Measurements from ENCODE around the gene CMC2. TPM values are rescaled to one million over a fixed set of nuclear protein-coding genes. Genes with fewer than 3 reads are reported as not detected.

CMC2 gene
- total and polyA plus RNA-seq, 7 experiments from 2014 or later: 28.3 to 78.4 (median 45.8) TPM

GRCh38 chr16:81004646-81005353, 1.9 kb downstream of the CMC2 start:
- Mint-ChIP-seq H3K9me3 (peaks cover 0 to 7% (median 0%) of the 10 kb centered on the region in 11 donors), H3K4me1 (peaks cover 24 to 75% (median 52%) of the 10 kb centered on the region in 7 donors), H3K27ac (peak overlapping the region; percentile 69 to 97 (median 84)), H3K4me3 (peak overlapping the region; percentile 69 to 97 (median 83)), H3K27me3 (no peaks in the 10 kb centered on the region), H3K36me3 (peaks cover 0 to 20% (median 0%) of the 10 kb centered on the region in 5 donors)
- DNase-seq: peak in 7 of 9 donors; percentile 41 to 73 (median 64)
- Histone ChIP-seq H3K9me3 (ENCODE audit: control insufficient read depth in 2 of 3, low read length in 3 of 3) (no peaks in the 10 kb centered on the region), H3K27ac (ENCODE audit: low read depth, low read length) (peak overlapping the region; percentile 67), H3K4me1 (ENCODE audit: control insufficient read depth in 2 of 2, insufficient read depth in 2 of 2, low read length in 2 of 2) (peaks cover 20 to 21% of the 10 kb centered on the region in 2 donors), H3K4me3 (ENCODE audit: low read length) (peak overlapping the region; percentile 51), H3K27me3 (ENCODE audit: control insufficient read depth in 2 of 2, insufficient read depth in 2 of 2, low read length in 2 of 2) (no peaks in the 10 kb centered on the region), H3K36me3 (ENCODE audit: control insufficient read depth in 2 of 3, insufficient read depth in 3 of 3, low read length in 3 of 3) (peaks cover 0 to 4% (median 0%) of the 10 kb centered on the region in 3 experiments)
- ChIA-PET POLR2A (interaction anchor here (0.9 to 9.0 kb wide), 3 partner anchors 11 to 72 kb away, joined by 3 to 61 read pairs (median 20); partner anchors contain the start of genes ATMIN and C16orf46), CTCF (interaction anchor here (0.5 to 5.8 kb wide), 7 partner anchors 11 to 142 kb away, joined by 3 to 51 read pairs (median 3); partner anchors contain the start of gene ATMIN)
- intact Hi-C loops (cut with micrococcal nuclease): loop anchor here (1.0 to 10.0 kb wide), 10 partner anchors 197 to 1730 kb away; partner anchors contain the start of genes CDYL2 (in 1 of the 2), MAF (in 1 of the 2) and MPHOSPH6 (in 1 of the 2)
- ATAC-seq: no peak

- peak overlapping the region; percentile 51 for H3K4me3 ChIP-seq (ENCODE audit: low read length)
- POLR2A ChIA-PET: interaction anchor here (0.9 to 9.0 kb wide), 2 partner anchors 10 to 33 kb away, joined by 3 to 61 read pairs; partner anchors contain the start of gene ATMIN
- CTCF ChIA-PET: interaction anchor here (0.5 to 5.8 kb wide), 8 partner anchors 10 to 362 kb away, joined by 3 to 51 read pairs (median 3); partner anchors contain the start of gene ATMIN
- H3K27me3 ChIP-seq (ENCODE audit: control insufficient read depth in 2 of 2, insufficient read depth in 2 of 2, low read length in 2 of 2): no peaks in the 10 kb centered on the region
- peak overlapping the region; percentile 69 to 97 (median 84) for H3K27ac Mint-ChIP-seq
- peak overlapping the region; percentile 67 for H3K27ac ChIP-seq (ENCODE audit: low read depth, low read length)
- H3K36me3 Mint-ChIP-seq: peaks cover 0 to 30% (median 0%) of the 10 kb centered on the region in 5 donors
- peak overlapping the region; percentile 69 to 97 (median 83) for H3K4me3 Mint-ChIP-seq
- DNase-seq (peak in 2 of 9 donors; percentile 3 to 16), ATAC-seq (no peak)
- H3K27me3 Mint-ChIP-seq: no peaks in the 10 kb centered on the region
- intact Hi-C loops (cut with micrococcal nuclease): loop anchor here (1.0 to 10.0 kb wide), 5 partner anchors 631 to 1729 kb away; partner anchors contain the start of gene MAF (in 1 of the 2)
- peaks cover 0 to 7% (median 0%) of the 10 kb centered on the region in 11 donors for H3K9me3 Mint-ChIP-seq
- peaks cover 20 to 21% of the 10 kb centered on the region in 2 donors for H3K4me1 ChIP-seq (ENCODE audit: control insufficient read depth in 2 of 2, insufficient read depth in 2 of 2, low read length in 2 of 2)
- peaks cover 0 to 4% (median 0%) of the 10 kb centered on the region in 3 experiments for H3K36me3 ChIP-seq (ENCODE audit: control insufficient read depth in 2 of 3, insufficient read depth in 3 of 3, low read length in 3 of 3)
- peaks cover 30 to 76% (median 61%) of the 10 kb centered on the region in 7 donors for H3K4me1 Mint-ChIP-seq
- no peaks in the 10 kb centered on the region for H3K9me3 ChIP-seq (ENCODE audit: control insufficient read depth in 2 of 3, low read length in 3 of 3)
These were observed 2.9 kb downstream of the CMC2 start for GRCh38 chr16:81003610-81004460.

GRCh38 chr16:81003064-81003463, 3.6 kb downstream of the CMC2 start:
- CTCF ChIA-PET: interaction anchor here (0.8 to 5.8 kb wide), 4 partner anchors 10 to 362 kb away, joined by 3 to 51 read pairs (median 6); partner anchors contain the start of gene ATMIN
- no peaks in the 10 kb centered on the region for H3K27me3 ChIP-seq (ENCODE audit: control insufficient read depth in 2 of 2, insufficient read depth in 2 of 2, low read length in 2 of 2)
- H3K36me3 Mint-ChIP-seq: peaks cover 0 to 31% (median 0%) of the 10 kb centered on the region in 5 donors
- POLR2A ChIA-PET: interaction anchor here (9.0 kb wide), 1 partner anchor 33 kb away, joined by 61 read pairs; the partner anchor contains the start of gene ATMIN
- no peak overlapping the region for H3K4me3 ChIP-seq (ENCODE audit: low read length)
- peak overlapping the region in 8 of 9 donors; percentile 75 to 97 (median 84) for H3K27ac Mint-ChIP-seq
- intact Hi-C loops (cut with micrococcal nuclease): loop anchor here (10.0 kb wide), 4 partner anchors 632 to 1728 kb away; partner anchors contain the start of gene MAF (in 1 of the 2)
- peaks cover 0 to 6% (median 0%) of the 10 kb centered on the region in 11 donors for H3K9me3 Mint-ChIP-seq
- ATAC-seq (no peak), DNase-seq (no peak)
- no peaks in the 10 kb centered on the region for H3K27me3 Mint-ChIP-seq
- H3K27ac ChIP-seq (ENCODE audit: low read depth, low read length): no peak overlapping the region
- peaks cover 0 to 4% (median 0%) of the 10 kb centered on the region in 3 experiments for H3K36me3 ChIP-seq (ENCODE audit: control insufficient read depth in 2 of 3, insufficient read depth in 3 of 3, low read length in 3 of 3)
- H3K4me1 ChIP-seq (ENCODE audit: control insufficient read depth in 2 of 2, insufficient read depth in 2 of 2, low read length in 2 of 2): peaks cover 20 to 22% of the 10 kb centered on the region in 2 donors
- no peaks in the 10 kb centered on the region for H3K9me3 ChIP-seq (ENCODE audit: control insufficient read depth in 2 of 3, low read length in 3 of 3)
- H3K4me1 Mint-ChIP-seq: peaks cover 35 to 76% (median 69%) of the 10 kb centered on the region in 7 donors
- H3K4me3 Mint-ChIP-seq: peak overlapping the region in 7 of 10 donors; percentile 9 to 97 (median 85)

- Histone ChIP-seq H3K4me1 (ENCODE audit: control insufficient read depth in 2 of 2, insufficient read depth in 2 of 2, low read length in 2 of 2) (peaks cover 20 to 25% of the 10 kb centered on the region in 2 donors), H3K27me3 (ENCODE audit: control insufficient read depth in 2 of 2, insufficient read depth in 2 of 2, low read length in 2 of 2) (no peaks in the 10 kb centered on the region), H3K9me3 (ENCODE audit: control insufficient read depth in 2 of 3, low read length in 3 of 3) (no peaks in the 10 kb centered on the region), H3K27ac (ENCODE audit: low read depth, low read length) (no peak overlapping the region), H3K4me3 (ENCODE audit: low read length) (no peak overlapping the region), H3K36me3 (ENCODE audit: control insufficient read depth in 2 of 3, insufficient read depth in 3 of 3, low read length in 3 of 3) (peaks cover 0 to 2% (median 0%) of the 10 kb centered on the region in 3 experiments)
- no peak for ATAC-seq
- Mint-ChIP-seq H3K27ac (peak overlapping the region in 1 of 9 donors; percentile 24), H3K4me3 (no peak overlapping the region), H3K9me3 (peaks cover 0 to 2% (median 0%) of the 10 kb centered on the region in 11 donors), H3K27me3 (no peaks in the 10 kb centered on the region), H3K36me3 (peaks cover 0 to 35% (median 0%) of the 10 kb centered on the region in 5 donors), H3K4me1 (peaks cover 36 to 82% (median 80%) of the 10 kb centered on the region in 7 donors)
- intact Hi-C loops (cut with micrococcal nuclease): loop anchor here (10.0 kb wide), 4 partner anchors 633 to 1727 kb away; partner anchors contain the start of gene MAF (in 1 of the 2)
- CTCF ChIA-PET: interaction anchor here (1.6 to 5.8 kb wide), 2 partner anchors 9 to 33 kb away, joined by 4 to 51 read pairs; partner anchors contain the start of gene ATMIN
- POLR2A ChIA-PET: interaction anchor here (0.6 to 9.0 kb wide), 2 partner anchors 35 to 462 kb away, joined by 3 to 61 read pairs; partner anchors contain the start of gene ATMIN
- DNase-seq: no peak
These were observed 5.4 kb downstream of the CMC2 start for GRCh38 chr16:81001330-81001729.

- intact Hi-C loops (cut with micrococcal nuclease): loop anchor here (10.0 kb wide), 4 partner anchors 634 to 1726 kb away; partner anchors contain the start of gene MAF (in 1 of the 2)
- POLR2A ChIA-PET: interaction anchor here (0.6 kb wide), 1 partner anchor 463 kb away, joined by 3 read pairs; no protein-coding TSS in a partner anchor
- H3K9me3 Mint-ChIP-seq: peaks cover 0 to 2% (median 0%) of the 10 kb centered on the region in 11 donors
- ATAC-seq: no peak
- Histone ChIP-seq H3K9me3 (ENCODE audit: control insufficient read depth in 2 of 3, low read length in 3 of 3) (no peaks in the 10 kb centered on the region), H3K27me3 (ENCODE audit: control insufficient read depth in 2 of 2, insufficient read depth in 2 of 2, low read length in 2 of 2) (no peaks in the 10 kb centered on the region), H3K27ac (ENCODE audit: low read depth, low read length) (no peak overlapping the region), H3K4me3 (ENCODE audit: low read length) (no peak overlapping the region), H3K36me3 (ENCODE audit: control insufficient read depth in 2 of 3, insufficient read depth in 3 of 3, low read length in 3 of 3) (no peaks in the 10 kb centered on the region), H3K4me1 (ENCODE audit: control insufficient read depth in 2 of 2, insufficient read depth in 2 of 2, low read length in 2 of 2) (peaks cover 17 to 25% of the 10 kb centered on the region in 2 donors)
- no peak overlapping the region for H3K4me3 Mint-ChIP-seq
- CTCF ChIA-PET: interaction anchor here (0.6 to 5.8 kb wide), 4 partner anchors 10 to 609 kb away, joined by 3 to 51 read pairs (median 4); partner anchors contain the start of gene ATMIN
- peaks cover 35 to 83% (median 77%) of the 10 kb centered on the region in 7 donors for H3K4me1 Mint-ChIP-seq
- peaks cover 0 to 35% (median 0%) of the 10 kb centered on the region in 5 donors for H3K36me3 Mint-ChIP-seq
- no peak for DNase-seq
- H3K27me3 Mint-ChIP-seq: no peaks in the 10 kb centered on the region
- no peak overlapping the region for H3K27ac Mint-ChIP-seq
These were observed 5.8 kb downstream of the CMC2 start for GRCh38 chr16:81000873-81001272.
